Measurements from ENCODE around the gene APOBEC2.

APOBEC2 gene

GRCh38 chr6:41054511-41054910, 1.5 kb downstream of the APOBEC2 start:
- no CpG with 5 or more reads among the region's 3 CpGs for WGBS (ENCODE audit: extremely low coverage, insufficient coverage, insufficient read length)
- peaks cover 3% of the 10 kb centered on the region for H3K79me1 ChIP-seq (ENCODE audit: low read length)
- H3K9me3 ChIP-seq (ENCODE audit: insufficient read depth, low read depth, low read length): no peaks in the 10 kb centered on the region
- H2BK5ac ChIP-seq (ENCODE audit: low read depth, low read length, poor library complexity): no peak overlapping the region
- DNase-seq: no peak
- H4K91ac ChIP-seq (ENCODE audit: low read depth, low read length): no peak overlapping the region
- H2BK12ac ChIP-seq (ENCODE audit: low read length): no peak overlapping the region
- H3K4me1 ChIP-seq (ENCODE audit: control insufficient read depth in 1 of 2, insufficient read depth in 2 of 2, low read length in 2 of 2): peaks cover 18 to 25% of the 10 kb centered on the region in 2 experiments
- no peak overlapping the region for H3K27ac ChIP-seq (ENCODE audit: low read depth, low read length)
- no peak overlapping the region for H3K9ac ChIP-seq (ENCODE audit: low read length)
- H4K8ac ChIP-seq (ENCODE audit: low read depth, low read length): no peak overlapping the region
- H2AK5ac ChIP-seq (ENCODE audit: low read length): no peak overlapping the region
- no peak overlapping the region for H3K4me3 ChIP-seq (ENCODE audit: low read depth, low read length)
- H3K27me3 ChIP-seq (ENCODE audit: insufficient read depth, low read length): no peaks in the 10 kb centered on the region
- H3K79me2 ChIP-seq (ENCODE audit: control insufficient read depth, insufficient read depth, low read length, poor library complexity): no peaks in the 10 kb centered on the region
- no peaks in the 10 kb centered on the region for H3K36me3 ChIP-seq (ENCODE audit: control insufficient read depth in 1 of 2, insufficient read depth in 2 of 2, low read length in 2 of 2)
- H2AFZ ChIP-seq (ENCODE audit: insufficient read depth, low read length, poor library complexity): no peak overlapping the region
- no peak overlapping the region for H4K12ac ChIP-seq (ENCODE audit: low read depth, low read length)
- H3K4ac ChIP-seq (ENCODE audit: low read depth, low read length): no peak overlapping the region
- no peak overlapping the region for H3K14ac ChIP-seq (ENCODE audit: low read length)
- H2BK120ac ChIP-seq (ENCODE audit: insufficient read depth, low read length, poor library complexity): no peak overlapping the region
- H3K18ac ChIP-seq (ENCODE audit: low read length): no peak overlapping the region
- H3K4me2 ChIP-seq (ENCODE audit: low read length): no peak overlapping the region
- H3K23ac ChIP-seq (ENCODE audit: low read length): no peak overlapping the region

GRCh38 chr6:41055149-41055548, 2.1 kb downstream of the APOBEC2 start:
- H2BK120ac ChIP-seq (ENCODE audit: insufficient read depth, low read length, poor library complexity): no peak overlapping the region
- H3K18ac ChIP-seq (ENCODE audit: low read length): no peak overlapping the region
- peaks cover 2% of the 10 kb centered on the region for H3K79me1 ChIP-seq (ENCODE audit: low read length)
- H3K4ac ChIP-seq (ENCODE audit: low read depth, low read length): no peak overlapping the region
- no peak overlapping the region for H4K12ac ChIP-seq (ENCODE audit: low read depth, low read length)
- no peak overlapping the region for H2BK5ac ChIP-seq (ENCODE audit: low read depth, low read length, poor library complexity)
- DNase-seq: no peak
- H3K27ac ChIP-seq (ENCODE audit: low read depth, low read length): no peak overlapping the region
- no peak overlapping the region for H2AK5ac ChIP-seq (ENCODE audit: low read length)
- no peaks in the 10 kb centered on the region for H3K27me3 ChIP-seq (ENCODE audit: insufficient read depth, low read length)
- H3K4me2 ChIP-seq (ENCODE audit: low read length): no peak overlapping the region
- peaks cover 14 to 22% of the 10 kb centered on the region in 2 experiments for H3K4me1 ChIP-seq (ENCODE audit: control insufficient read depth in 1 of 2, insufficient read depth in 2 of 2, low read length in 2 of 2)
- H3K14ac ChIP-seq (ENCODE audit: low read length): no peak overlapping the region
- no CpG with 5 or more reads among the region's 3 CpGs for WGBS (ENCODE audit: extremely low coverage, insufficient coverage, insufficient read length)
- H4K91ac ChIP-seq (ENCODE audit: low read depth, low read length): no peak overlapping the region
- no peak overlapping the region for H3K23ac ChIP-seq (ENCODE audit: low read length)
- no peaks in the 10 kb centered on the region for H3K79me2 ChIP-seq (ENCODE audit: control insufficient read depth, insufficient read depth, low read length, poor library complexity)
- H2BK12ac ChIP-seq (ENCODE audit: low read length): no peak overlapping the region
- H3K36me3 ChIP-seq (ENCODE audit: control insufficient read depth in 1 of 2, insufficient read depth in 2 of 2, low read length in 2 of 2): no peaks in the 10 kb centered on the region
- H4K8ac ChIP-seq (ENCODE audit: low read depth, low read length): no peak overlapping the region
- H3K4me3 ChIP-seq (ENCODE audit: low read depth, low read length): no peak overlapping the region
- H3K9ac ChIP-seq (ENCODE audit: low read length): no peak overlapping the region
- H2AFZ ChIP-seq (ENCODE audit: insufficient read depth, low read length, poor library complexity): no peak overlapping the region
- H3K9me3 ChIP-seq (ENCODE audit: insufficient read depth, low read depth, low read length): no peaks in the 10 kb centered on the region

GRCh38 chr6:41056768-41057490, 3.9 kb downstream of the APOBEC2 start:
- H3K79me2 ChIP-seq (ENCODE audit: control insufficient read depth, insufficient read depth, low read length, poor library complexity): no peaks in the 10 kb centered on the region
- no peak for DNase-seq

GRCh38 chr6:41058783-41059181, 5.8 kb downstream of the APOBEC2 start:
- H3K18ac ChIP-seq (ENCODE audit: low read length): no peak overlapping the region
- no peak overlapping the region for H2AK5ac ChIP-seq (ENCODE audit: low read length)
- no peaks in the 10 kb centered on the region for H3K79me2 ChIP-seq (ENCODE audit: control insufficient read depth, insufficient read depth, low read length, poor library complexity)
- peaks cover under 1% of the 10 kb centered on the region for H3K79me1 ChIP-seq (ENCODE audit: low read length)
- H4K12ac ChIP-seq (ENCODE audit: low read depth, low read length): no peak overlapping the region
- no CpG with 5 or more reads among the region's 2 CpGs for WGBS (ENCODE audit: extremely low coverage, insufficient coverage, insufficient read length)
- H2BK120ac ChIP-seq (ENCODE audit: insufficient read depth, low read length, poor library complexity): peak overlapping the region; percentile 10
- DNase-seq: peak in 1 of 2 donors; percentile 23
- H3K4me3 ChIP-seq (ENCODE audit: low read depth, low read length): no peak overlapping the region
- no peaks in the 10 kb centered on the region for H3K27me3 ChIP-seq (ENCODE audit: insufficient read depth, low read length)
- peak overlapping the region; percentile 16 for H4K91ac ChIP-seq (ENCODE audit: low read depth, low read length)
- H3K23ac ChIP-seq (ENCODE audit: low read length): no peak overlapping the region
- H3K9ac ChIP-seq (ENCODE audit: low read length): no peak overlapping the region
- peak overlapping the region; percentile 17 for H2BK12ac ChIP-seq (ENCODE audit: low read length)
- no peak overlapping the region for H2AFZ ChIP-seq (ENCODE audit: insufficient read depth, low read length, poor library complexity)
- H3K4me1 ChIP-seq (ENCODE audit: control insufficient read depth in 1 of 2, insufficient read depth in 2 of 2, low read length in 2 of 2): peaks cover 11 to 15% of the 10 kb centered on the region in 2 experiments
- H2BK5ac ChIP-seq (ENCODE audit: low read depth, low read length, poor library complexity): no peak overlapping the region
- H3K14ac ChIP-seq (ENCODE audit: low read length): no peak overlapping the region
- H3K9me3 ChIP-seq (ENCODE audit: insufficient read depth, low read depth, low read length): no peaks in the 10 kb centered on the region
- no peaks in the 10 kb centered on the region for H3K36me3 ChIP-seq (ENCODE audit: control insufficient read depth in 1 of 2, insufficient read depth in 2 of 2, low read length in 2 of 2)
- H4K8ac ChIP-seq (ENCODE audit: low read depth, low read length): no peak overlapping the region
- H3K27ac ChIP-seq (ENCODE audit: low read depth, low read length): peak overlapping the region; percentile 10
- H3K4ac ChIP-seq (ENCODE audit: low read depth, low read length): no peak overlapping the region
- no peak overlapping the region for H3K4me2 ChIP-seq (ENCODE audit: low read length)

More at GRCh38 chr6:41056768-41057490, 3.9 kb downstream of the APOBEC2 start:
- H3K79me1 ChIP-seq (ENCODE audit: low read length): no peaks in the 10 kb centered on the region
- WGBS (ENCODE audit: extremely low coverage, insufficient coverage, insufficient read length): no CpG with 5 or more reads among the region's 6 CpGs
- no peak overlapping the region for H2BK5ac ChIP-seq (ENCODE audit: low read depth, low read length, poor library complexity)
- H4K12ac ChIP-seq (ENCODE audit: low read depth, low read length): no peak overlapping the region
- H3K4me1 ChIP-seq (ENCODE audit: control insufficient read depth in 1 of 2, insufficient read depth in 2 of 2, low read length in 2 of 2): peaks cover 11 to 19% of the 10 kb centered on the region in 2 experiments
- H3K36me3 ChIP-seq (ENCODE audit: control insufficient read depth in 1 of 2, insufficient read depth in 2 of 2, low read length in 2 of 2): no peaks in the 10 kb centered on the region
- H4K91ac ChIP-seq (ENCODE audit: low read depth, low read length): no peak overlapping the region
- H4K8ac ChIP-seq (ENCODE audit: low read depth, low read length): no peak overlapping the region
- H3K9me3 ChIP-seq (ENCODE audit: insufficient read depth, low read depth, low read length): no peaks in the 10 kb centered on the region
- no peak overlapping the region for H2BK120ac ChIP-seq (ENCODE audit: insufficient read depth, low read length, poor library complexity)
- H3K18ac ChIP-seq (ENCODE audit: low read length): no peak overlapping the region
- H2AK5ac ChIP-seq (ENCODE audit: low read length): no peak overlapping the region
- no peak overlapping the region for H3K23ac ChIP-seq (ENCODE audit: low read length)
- no peak overlapping the region for H3K9ac ChIP-seq (ENCODE audit: low read length)
- no peak overlapping the region for H3K27ac ChIP-seq (ENCODE audit: low read depth, low read length)
- no peaks in the 10 kb centered on the region for H3K27me3 ChIP-seq (ENCODE audit: insufficient read depth, low read length)
- no peak overlapping the region for H2AFZ ChIP-seq (ENCODE audit: insufficient read depth, low read length, poor library complexity)
- no peak overlapping the region for H3K4me3 ChIP-seq (ENCODE audit: low read depth, low read length)
- peak overlapping the region; percentile 34 for H2BK12ac ChIP-seq (ENCODE audit: low read length)
- H3K4ac ChIP-seq (ENCODE audit: low read depth, low read length): no peak overlapping the region
- H3K4me2 ChIP-seq (ENCODE audit: low read length): no peak overlapping the region
- no peak overlapping the region for H3K14ac ChIP-seq (ENCODE audit: low read length)
